ENCODE data around the gene ZNF417.
A peak's percentile ranks its signal among the peaks of the same experiment; 100 is the strongest.
"Not testable (repeated sequence)": the region's sequence is repeated elsewhere in the genome, so short reads cannot be mapped to it uniquely, and the experiment has no call there.

ZNF417 gene

DNA sequence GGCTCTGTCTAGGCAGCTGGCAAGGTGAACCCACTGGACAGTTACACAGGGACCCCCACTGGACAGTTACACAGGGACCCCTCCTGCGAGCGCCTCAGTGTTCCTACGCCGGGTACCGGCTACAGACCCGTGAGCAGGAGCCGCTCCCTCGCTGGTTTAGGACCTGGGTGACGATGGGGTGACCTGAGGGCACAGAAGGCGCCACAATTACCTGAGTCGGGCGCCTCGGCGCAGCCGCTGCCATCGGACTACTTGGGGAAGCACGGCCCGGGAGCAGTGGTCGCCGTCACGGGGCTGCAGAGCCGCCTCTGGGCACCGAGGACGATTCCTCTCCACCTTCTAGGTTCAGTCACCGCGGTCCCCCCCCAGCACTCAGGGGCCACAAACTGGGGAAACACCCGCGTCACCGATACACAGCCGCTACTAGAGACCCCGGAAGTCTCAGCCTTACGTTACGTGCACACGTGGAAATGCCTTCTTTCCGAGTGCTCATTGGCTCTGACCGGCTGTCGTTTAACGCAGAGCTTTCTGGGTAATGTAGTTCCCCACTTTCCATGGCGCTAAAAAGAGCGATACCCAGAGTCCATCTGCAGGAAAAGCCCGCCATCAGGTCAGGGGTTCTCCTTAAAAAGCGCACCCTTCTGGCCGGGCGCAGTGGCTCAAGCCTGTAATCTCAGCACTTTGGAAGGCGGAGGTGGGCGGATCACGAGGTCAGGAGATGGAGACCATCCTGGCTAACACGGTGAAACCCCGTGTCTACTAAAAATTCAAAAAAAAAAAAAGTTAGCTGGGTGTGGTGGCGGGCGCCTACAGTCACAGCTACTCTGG, at the start of gene ZNF417:
Gene ZNF417 (minus strand): TSS at position 425 of the 828 bp plus-strand sequence. CDS start 181 bp downstream, at position 244.
- in situ Hi-C loops (cut with HindIII; ENCODE audit: low pct_ligation_motif_present, low pct_unique_long_range_greater_than_20kb, low sequenced_read_pairs), result not testable (repeated sequence)

DNA sequence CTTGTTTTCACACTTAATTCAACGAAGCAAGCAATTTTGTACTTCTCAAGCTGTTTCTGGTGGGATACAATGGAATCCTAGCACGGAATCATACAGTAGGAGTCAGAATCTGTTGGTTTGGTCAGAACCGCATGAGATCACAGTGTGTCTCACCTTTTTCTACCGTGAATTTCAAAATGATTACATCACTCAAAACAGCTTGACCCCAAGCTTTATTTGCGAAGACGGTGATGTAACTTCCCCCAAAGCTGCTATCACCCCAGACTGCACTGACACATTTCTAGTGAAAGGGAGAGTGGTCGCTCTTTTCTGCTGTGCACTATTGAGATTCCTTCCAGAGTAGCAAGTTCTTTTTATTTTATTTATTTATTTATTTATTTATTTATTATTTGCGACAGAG, 48.4 kb upstream of the ZNF417 start:
- no peak for DNase-seq
- in situ Hi-C loops (cut with HindIII; ENCODE audit: low pct_ligation_motif_present, low pct_unique_long_range_greater_than_20kb, low sequenced_read_pairs), result no loop called here

More for the DNA sequence above, at the start of gene ZNF417:
- peak; percentile 92 for DNase-seq

DNA sequence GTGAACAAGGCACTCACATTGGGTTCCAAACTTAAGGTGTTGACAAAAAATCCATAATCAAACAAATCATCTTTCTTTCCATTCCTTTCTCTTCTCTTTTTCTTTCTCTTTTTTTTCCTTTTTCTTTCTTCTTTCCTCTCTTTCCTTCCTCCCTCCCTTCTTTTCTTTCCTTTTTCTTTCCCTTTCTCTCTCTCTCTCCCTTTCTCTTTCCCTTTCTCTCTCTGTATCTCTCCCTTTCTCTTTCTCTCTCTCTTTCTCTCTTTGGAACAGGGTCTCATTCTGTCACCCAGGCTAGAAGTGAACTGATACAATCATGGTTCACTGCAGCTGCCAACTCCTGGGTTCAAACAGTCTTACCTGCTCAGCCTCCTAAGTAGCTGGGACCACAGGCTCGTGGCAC, 45.4 kb upstream of the ZNF417 start:
- no peak for DNase-seq
- in situ Hi-C loops (cut with HindIII; ENCODE audit: low pct_ligation_motif_present, low pct_unique_long_range_greater_than_20kb, low sequenced_read_pairs), result no loop called here

DNA sequence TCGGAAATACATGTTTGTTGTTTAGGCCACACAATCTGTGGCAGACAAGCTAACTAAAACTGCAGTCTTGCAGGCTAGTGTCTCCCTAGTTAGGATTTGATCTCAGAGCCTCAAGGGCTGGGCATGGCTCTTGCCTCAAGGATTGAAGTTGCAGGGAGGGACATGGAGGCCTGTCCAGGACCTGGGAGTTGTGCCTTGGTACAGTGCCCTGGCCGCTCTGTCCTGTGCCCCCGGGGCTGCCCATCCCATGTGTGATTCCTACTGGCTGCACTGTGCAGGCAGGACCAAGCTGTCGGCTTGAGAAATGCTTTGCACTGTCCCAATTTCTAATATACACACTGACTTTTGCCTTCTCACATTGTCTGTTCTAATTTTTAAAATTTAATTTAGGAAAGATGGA, 38.6 kb upstream of the ZNF417 start:
- in situ Hi-C loops (cut with HindIII; ENCODE audit: low pct_ligation_motif_present, low pct_unique_long_range_greater_than_20kb, low sequenced_read_pairs), result no loop called here

DNA sequence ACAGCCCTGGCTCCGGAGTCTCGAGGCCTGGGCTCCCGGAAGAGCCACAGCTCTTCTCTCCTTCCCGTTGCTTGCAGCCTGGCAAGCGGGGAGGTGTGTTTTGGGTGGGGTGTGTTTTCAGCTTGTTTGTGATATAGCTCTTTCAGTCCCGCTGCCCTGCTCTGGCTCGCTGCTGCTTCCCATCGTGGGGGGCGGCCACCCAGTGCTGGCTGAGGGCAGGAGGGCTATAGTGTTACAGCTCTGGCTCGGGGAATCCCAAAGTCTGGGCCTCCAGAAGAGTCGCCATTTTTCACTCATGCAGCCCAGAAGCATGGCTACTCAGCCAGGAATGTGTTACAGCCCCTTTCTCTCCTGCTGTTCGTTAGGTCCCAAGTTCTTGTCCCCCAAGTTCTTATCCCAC, 33.3 kb upstream of the ZNF417 start:
- no peak for DNase-seq
- in situ Hi-C loops (cut with HindIII; ENCODE audit: low pct_ligation_motif_present, low pct_unique_long_range_greater_than_20kb, low sequenced_read_pairs), result no loop called here

More for the DNA sequence above, 38.6 kb upstream of the ZNF417 start:
- DNase-seq, result no peak

DNA sequence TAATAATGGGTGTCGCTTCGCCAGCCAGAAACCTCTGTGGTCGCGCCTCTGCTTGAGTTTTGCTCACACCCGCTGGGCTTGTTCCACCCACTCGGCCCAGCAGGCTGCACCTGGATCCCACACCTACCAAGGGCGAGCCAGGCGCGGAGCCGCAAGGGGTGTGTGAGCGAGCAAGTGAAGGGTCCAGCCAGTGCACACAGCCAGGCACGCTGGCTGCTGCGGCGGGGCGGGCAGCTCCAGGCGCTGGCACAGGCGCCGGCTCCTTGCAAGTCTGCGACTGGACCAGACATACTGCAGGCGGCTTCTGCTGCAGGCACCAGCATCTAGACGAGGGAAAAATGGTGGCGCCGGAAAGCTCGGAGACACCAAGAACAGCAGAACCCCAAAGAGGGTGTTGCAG, 32.9 kb upstream of the ZNF417 start:
- in situ Hi-C loops (cut with HindIII; ENCODE audit: low pct_ligation_motif_present, low pct_unique_long_range_greater_than_20kb, low sequenced_read_pairs), result no loop called here

DNA sequence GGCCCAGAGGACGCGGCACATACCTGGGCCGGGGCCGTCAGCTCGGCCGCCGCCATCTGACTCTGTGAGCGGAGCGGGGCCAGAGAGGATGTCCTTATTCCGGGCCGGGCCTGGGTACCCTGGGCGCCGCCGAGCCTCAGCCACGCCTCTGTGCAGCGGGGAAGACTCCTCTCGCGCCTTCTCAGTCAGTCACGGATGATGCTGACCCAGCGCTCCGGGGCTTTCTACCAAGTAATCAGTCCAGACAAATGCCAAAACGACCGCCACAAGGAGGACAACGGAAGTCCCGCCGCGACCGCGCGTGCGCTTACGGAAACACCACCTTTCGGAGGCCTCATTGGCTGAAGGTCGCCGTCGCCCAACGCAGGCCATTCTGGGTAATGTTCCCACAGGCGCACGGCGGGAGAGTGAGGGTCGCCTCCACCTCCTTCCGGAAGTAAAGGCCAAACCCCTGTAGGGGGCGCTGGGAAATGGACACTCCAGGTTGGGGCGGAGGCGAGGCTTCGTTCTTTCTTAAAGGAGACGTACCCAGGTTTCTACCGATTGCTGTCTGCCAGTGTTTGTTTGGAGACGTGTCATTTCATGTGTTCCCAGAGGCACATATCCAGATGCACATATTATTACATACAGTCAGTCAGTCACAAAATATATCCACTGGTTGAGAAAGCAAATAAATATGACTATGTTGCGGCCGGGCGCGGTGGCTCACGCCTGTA, 31.2 kb upstream of the ZNF417 start, which contains the start of gene ZNF256:
Gene ZNF256 (minus strand): TSS at position 288 of the 716 bp plus-strand sequence. CDS start 232 bp downstream, at position 56.
- DNase-seq, result peak; percentile 57
- in situ Hi-C loops (cut with HindIII; ENCODE audit: low pct_ligation_motif_present, low pct_unique_long_range_greater_than_20kb, low sequenced_read_pairs), result no loop called here

More for the DNA sequence above, 32.9 kb upstream of the ZNF417 start:
- DNase-seq, result no peak

DNA sequence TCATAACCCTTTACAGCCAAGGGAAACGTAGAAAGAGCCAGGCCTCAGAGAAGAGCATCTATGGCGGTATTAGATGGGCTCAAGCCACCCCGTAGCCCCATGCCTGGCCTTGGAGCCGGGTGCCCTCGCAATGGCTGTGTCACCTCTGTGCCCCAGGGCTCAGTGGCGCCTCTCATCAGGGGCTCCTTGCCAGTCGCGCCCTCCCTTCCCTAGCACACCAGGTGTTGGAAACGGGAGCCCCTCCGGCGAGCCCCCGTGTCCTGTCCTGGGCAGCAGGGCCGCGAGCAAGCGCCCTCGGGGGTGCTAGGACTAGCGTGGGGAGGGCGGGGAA, 30.7 kb upstream of the ZNF417 start:
- DNase-seq, result no peak
- in situ Hi-C loops (cut with HindIII; ENCODE audit: low pct_ligation_motif_present, low pct_unique_long_range_greater_than_20kb, low sequenced_read_pairs), result no loop called here

DNA sequence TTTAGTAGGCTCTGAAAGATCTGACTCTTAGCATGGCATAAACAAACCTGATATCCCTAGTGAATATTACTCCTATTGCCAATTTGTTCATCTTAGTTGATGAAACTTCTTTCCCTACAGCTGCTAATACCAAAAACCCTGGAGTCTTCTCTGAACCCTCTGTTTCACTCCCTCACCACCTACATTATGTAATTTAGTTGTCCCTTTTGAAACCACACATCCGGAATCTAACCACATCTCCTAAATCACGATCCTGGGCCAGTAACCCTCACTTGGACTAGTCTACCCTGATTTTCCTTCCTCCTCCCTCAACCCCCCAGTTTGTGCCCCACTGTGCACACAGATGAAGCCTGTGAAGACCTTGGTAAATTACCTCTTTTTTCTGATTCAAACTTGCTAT, 29.9 kb upstream of the ZNF417 start:
- DNase-seq, result no peak
- in situ Hi-C loops (cut with HindIII; ENCODE audit: low pct_ligation_motif_present, low pct_unique_long_range_greater_than_20kb, low sequenced_read_pairs), result no loop called here

DNA sequence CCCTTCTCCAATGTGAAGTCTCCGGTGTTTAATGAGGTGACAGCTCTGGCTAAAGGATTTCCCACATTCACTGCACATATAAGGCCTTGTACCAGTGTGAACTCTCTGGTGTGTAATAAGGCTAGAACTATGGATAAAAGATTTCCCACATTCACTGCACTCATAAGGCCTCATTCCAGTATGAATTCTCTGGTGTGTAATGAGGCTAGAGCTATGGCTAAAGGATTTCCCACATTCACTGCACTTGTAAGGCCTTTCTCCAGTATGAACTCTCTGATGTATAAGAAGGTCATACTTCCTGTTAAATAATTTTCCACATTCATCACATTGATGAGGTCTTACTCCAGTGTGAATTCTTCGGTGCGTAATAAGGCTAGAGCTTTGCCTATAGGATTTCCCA, 25.2 kb upstream of the ZNF417 start:
- in situ Hi-C loops (cut with HindIII; ENCODE audit: low pct_ligation_motif_present, low pct_unique_long_range_greater_than_20kb, low sequenced_read_pairs), result no loop called here
- no peak for DNase-seq

DNA sequence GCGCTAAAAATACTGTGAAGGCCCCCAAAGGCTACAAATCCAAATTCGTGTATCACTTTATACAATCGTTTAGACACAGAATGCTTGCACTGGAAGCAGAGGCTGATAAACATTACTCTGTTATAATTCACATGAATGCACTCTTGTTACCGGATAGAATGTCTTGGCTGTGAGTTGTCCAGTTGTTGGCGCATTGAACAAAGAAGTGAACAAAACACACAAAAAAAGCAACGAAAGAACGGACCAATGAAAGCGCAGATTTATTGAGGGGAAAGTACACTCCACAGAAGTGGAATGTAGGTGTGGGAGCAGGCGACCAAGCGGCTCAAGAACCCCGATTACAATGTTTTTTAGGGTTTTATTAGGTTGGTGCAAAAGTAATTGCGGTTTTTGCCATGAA, 19.3 kb upstream of the ZNF417 start:
- no peak for DNase-seq
- in situ Hi-C loops (cut with HindIII; ENCODE audit: low pct_ligation_motif_present, low pct_unique_long_range_greater_than_20kb, low sequenced_read_pairs), result no loop called here

DNA sequence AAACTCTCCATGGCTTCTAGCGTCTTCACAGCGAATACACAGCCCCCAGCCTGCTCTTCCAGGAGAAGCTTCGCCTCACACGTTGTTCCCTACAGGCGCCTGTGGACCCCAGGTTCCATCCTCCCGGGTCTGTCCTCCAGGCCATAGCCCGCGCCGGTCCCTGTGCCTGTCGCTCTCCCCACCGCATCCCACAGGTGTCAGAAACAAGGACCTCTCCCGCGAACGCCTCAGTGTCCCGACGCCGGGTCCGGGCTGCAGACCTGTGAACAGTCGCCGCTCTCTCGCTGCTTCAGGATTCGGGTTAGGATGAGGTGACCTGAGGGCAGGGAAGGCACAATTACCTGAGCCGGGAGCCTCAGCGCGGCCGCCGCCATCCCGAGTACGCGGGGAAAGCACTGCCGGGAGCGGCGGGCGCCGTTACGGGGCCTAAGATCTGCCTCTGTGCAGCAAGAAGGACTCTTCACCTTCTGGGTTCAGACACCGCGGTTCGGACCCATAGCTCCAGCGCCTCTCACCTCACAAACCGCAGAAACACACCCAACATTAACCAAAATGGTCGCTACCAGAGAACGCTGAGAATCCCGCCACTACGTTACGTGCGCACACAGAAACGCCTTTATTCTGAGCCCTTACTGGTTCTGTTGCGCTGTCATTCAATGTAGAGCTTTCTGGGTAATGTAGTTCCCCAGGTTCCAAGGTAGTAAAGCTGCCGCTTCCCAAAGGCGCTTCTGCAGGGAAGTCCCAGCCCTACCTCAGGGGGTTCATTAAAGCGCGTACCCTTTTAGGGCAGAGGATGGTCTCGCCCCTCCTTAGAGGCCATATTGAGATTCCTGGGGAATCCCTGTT, 18.7 kb upstream of the ZNF417 start, which contains the start of gene ZNF418:
Gene ZNF418 (minus strand): TSS at position 583 of the 846 bp plus-strand sequence. CDS start 1,580 bp downstream, outside the sequence.
- DNase-seq, result no peak
- in situ Hi-C loops (cut with HindIII; ENCODE audit: low pct_ligation_motif_present, low pct_unique_long_range_greater_than_20kb, low sequenced_read_pairs), result no loop called here

DNA sequence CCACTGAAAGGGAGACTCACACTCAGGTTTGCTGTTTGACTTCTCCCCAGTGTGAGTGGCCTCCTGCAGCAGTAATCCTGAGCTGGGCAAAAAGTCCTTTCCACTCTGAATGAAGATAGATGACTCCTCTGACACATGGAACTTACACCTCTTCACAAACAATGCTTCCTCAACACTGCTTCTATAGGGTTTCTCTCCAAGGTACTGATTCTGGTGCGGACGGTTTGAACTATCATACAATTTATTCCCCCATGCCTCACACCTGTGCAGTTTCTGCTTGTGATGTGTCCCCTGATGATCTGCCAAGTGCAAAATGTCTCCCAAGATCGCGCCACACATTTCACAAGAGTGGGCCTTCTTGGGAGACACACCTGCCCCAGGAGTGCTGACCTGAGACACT, 11.2 kb upstream of the ZNF417 start:
- DNase-seq, result no peak
- in situ Hi-C loops (cut with HindIII; ENCODE audit: low pct_ligation_motif_present, low pct_unique_long_range_greater_than_20kb, low sequenced_read_pairs), result no loop called here

DNA sequence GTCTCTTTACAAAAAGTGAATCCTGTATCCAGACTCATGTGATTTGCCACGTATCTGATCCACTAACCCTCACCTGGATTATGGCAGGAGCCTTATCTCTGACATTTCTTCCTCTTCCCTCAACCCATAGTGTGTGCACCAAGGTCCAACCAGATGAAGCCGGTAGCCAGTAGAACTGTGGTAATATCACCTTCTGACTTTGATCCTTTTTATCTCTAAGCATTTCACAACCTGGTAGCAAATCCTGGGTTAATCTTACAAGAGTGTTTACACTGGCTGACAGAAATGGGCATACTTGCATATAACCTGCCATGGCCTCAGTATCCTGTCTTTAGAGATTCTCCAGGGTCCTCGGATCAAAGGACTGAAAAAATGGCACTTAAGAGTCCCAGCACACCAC, 1.9 kb downstream of the ZNF417 start:
- in situ Hi-C loops (cut with HindIII; ENCODE audit: low pct_ligation_motif_present, low pct_unique_long_range_greater_than_20kb, low sequenced_read_pairs), result no loop called here
- no peak for DNase-seq

DNA sequence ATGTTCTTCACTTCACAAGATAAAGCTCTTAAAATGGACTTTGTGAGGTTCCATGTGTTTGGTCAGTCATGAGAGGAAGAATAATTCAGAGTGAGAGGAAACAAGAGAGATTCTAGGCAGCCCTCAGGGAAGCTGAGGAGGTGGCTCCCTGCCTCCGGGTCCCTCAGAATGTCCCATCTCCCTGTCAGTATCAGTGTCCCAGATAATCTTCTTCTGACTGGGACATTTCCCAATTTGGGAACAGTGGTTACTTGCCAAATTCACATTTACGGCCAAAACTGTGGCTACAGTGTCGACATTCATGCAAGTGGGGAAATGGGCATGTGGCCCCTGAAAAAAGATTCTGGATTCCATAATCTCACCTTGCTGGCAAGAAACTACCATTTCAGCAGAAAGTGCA, 9.0 kb downstream of the ZNF417 start:
- in situ Hi-C loops (cut with HindIII; ENCODE audit: low pct_ligation_motif_present, low pct_unique_long_range_greater_than_20kb, low sequenced_read_pairs), result no loop called here
- DNase-seq, result no peak

DNA sequence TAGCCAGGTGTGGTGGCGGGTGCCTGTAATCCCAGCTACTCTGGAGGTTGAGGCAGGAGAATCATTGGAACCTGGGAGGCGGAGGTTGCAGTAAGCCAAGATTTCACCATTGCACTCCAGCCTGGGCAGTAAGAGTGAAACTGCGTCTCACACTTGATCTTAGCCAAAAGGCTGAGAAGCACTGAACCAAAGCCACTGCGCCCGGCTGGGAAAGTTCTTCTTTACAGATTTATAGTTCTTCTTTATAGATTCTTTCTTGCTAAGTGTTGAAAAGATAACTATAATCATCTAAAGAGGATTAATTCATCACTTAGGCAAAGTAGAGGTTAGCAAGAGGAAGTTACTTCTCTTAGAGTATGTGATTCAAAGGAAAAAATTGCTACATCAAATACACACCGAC, 11.1 kb downstream of the ZNF417 start:
- no peak for DNase-seq
- in situ Hi-C loops (cut with HindIII; ENCODE audit: low pct_ligation_motif_present, low pct_unique_long_range_greater_than_20kb, low sequenced_read_pairs), result no loop called here

DNA sequence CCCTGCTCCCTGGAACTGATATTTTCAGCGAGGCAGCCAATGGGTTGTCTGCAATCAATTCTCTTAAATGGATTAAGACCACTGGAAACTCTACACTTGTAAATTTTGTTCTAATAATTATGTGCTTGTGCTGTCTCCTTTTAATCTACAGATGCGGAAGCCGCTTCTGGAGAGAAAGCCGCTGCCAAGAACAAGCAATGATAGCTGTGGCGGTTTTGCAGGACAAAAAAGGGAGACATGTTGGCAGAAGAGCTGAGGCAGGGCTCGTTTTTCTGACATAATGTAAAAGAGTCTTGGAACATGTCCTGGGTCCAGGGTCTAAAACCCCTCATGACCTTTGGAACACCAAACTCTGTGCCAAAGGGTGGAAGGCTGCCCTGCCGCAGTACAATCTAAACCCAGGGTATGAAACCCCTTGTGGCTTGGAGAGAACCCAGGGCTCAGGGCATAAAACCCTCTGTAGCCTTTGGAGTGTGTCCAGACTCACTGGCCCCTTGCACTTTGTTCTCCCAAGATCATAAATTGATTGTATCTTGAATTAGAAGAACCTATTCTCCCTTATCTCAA, 12.7 kb downstream of the ZNF417 start:
- in situ Hi-C loops (cut with HindIII; ENCODE audit: low pct_ligation_motif_present, low pct_unique_long_range_greater_than_20kb, low sequenced_read_pairs), result no loop called here
- DNase-seq, result no peak

DNA sequence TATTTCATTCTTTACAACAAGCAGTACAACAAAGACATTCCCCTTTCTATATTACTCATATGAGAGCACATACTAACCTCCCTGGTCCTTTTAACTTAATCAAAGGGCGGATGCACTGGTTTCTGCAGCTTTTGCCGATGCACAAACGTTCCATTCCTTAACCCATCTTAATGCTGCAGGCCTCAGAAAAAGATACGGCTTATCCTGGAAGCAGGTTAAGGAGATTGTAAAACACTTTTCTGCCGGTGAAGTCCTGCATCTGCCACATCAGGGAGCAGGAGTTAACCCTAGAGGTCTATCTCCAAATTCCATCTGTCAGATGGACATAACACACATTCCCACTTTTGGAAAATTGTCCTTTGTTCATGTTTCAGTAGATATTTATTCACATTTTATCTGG, 16.1 kb downstream of the ZNF417 start:
- in situ Hi-C loops (cut with HindIII; ENCODE audit: low pct_ligation_motif_present, low pct_unique_long_range_greater_than_20kb, low sequenced_read_pairs), result no loop called here
- no peak for DNase-seq

DNA sequence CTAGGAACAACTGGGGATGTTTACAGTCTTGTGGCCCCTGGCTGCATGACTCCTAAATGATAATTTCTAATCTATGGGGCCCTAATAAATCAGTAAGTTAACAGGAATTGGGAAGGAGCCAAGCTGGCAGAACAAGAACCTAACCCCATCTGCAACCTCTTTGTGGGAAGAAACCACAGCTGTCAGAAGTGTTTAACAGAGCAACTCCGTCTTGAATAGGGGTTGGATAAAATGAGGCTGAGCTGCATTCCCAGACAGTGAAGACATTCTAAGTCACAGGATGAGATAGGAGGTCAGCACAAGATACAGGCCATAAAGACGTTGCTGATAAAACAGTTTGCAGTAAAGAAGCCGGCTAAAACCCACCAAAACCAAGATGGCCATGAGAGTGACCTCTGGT, 25.7 kb downstream of the ZNF417 start:
- DNase-seq; in situ Hi-C loops (cut with HindIII; ENCODE audit: low pct_ligation_motif_present, low pct_unique_long_range_greater_than_20kb, low sequenced_read_pairs): not testable (repeated sequence)
